ENCODE data around the gene YWHAG. TPM values are rescaled to one million over a fixed set of nuclear protein-coding genes. Genes with fewer than 3 reads are reported as not detected.

Gene YWHAG
- total and polyA plus RNA-seq, 2 of the 13 experiments (the other 11 are each of a cell fraction or from before 2014, with no cell fraction given): 36.9 to 67.5 TPM

GRCh38 chr7:76358481-76359110 lies at the start of gene YWHAG (continued):
- TF ChIP-seq PRDM15 (CRISPR knock-in tag; IDR thresholded peaks at IDR 0.05): 0 out of 2 replicates have a peak, but pooled peaks have one; percentile 18
- TF ChIP-seq ZNF552 (CRISPR knock-in tag; IDR thresholded peaks at IDR 0.05; ENCODE audit: borderline replicate concordance): peak; percentile 70; the same call in 1 of the 2 replicates
- TF ChIP-seq ZKSCAN8 (CRISPR knock-in tag; IDR thresholded peaks at IDR 0.05; ENCODE audit: borderline replicate concordance): peak; percentile 51; the same call in 1 of the 2 replicates
- TF ChIP-seq AGO1 (IDR thresholded peaks at IDR 0.05; ENCODE audit: low read depth, low read length, poor library complexity, severe bottlenecking): no peak
- no peak for TF ChIP-seq ZNF672 (CRISPR knock-in tag; IDR thresholded peaks at IDR 0.05)
- TF ChIP-seq ZSCAN20 (CRISPR knock-in tag; IDR thresholded peaks at IDR 0.05; ENCODE audit: borderline replicate concordance): no peak
- peak; percentile 42; the same call in 1 of the 2 replicates for TF ChIP-seq PAX8 (CRISPR knock-in tag; IDR thresholded peaks at IDR 0.05; ENCODE audit: borderline replicate concordance)
- no peak for TF ChIP-seq XBP1 (CRISPR knock-in tag; IDR thresholded peaks at IDR 0.05)
- TF ChIP-seq SOX13 (IDR thresholded peaks at IDR 0.05): no peak
- peak in 1 of 2 experiments; percentile 9; a peak in 1 of 4 replicates for TF ChIP-seq SOX13 (CRISPR knock-in tag; conservative IDR thresholded peaks at IDR 0.05 in 1 of 2, IDR thresholded peaks at IDR 0.05 in 1 of 2)
- TF ChIP-seq ZNF768 (CRISPR knock-in tag; IDR thresholded peaks at IDR 0.05): peak; percentile 78; the same call in 1 of the 2 replicates
- TF ChIP-seq ZNF891 (CRISPR knock-in tag; IDR thresholded peaks at IDR 0.05): 0 out of 2 replicates have a peak, but pooled peaks have one; percentile 35
- TF ChIP-seq ZBTB3 (CRISPR knock-in tag; IDR thresholded peaks at IDR 0.05; ENCODE audit: borderline replicate concordance, low read depth): no peak
- no peak for TF ChIP-seq GPBP1L1 (CRISPR knock-in tag; IDR thresholded peaks at IDR 0.05)
- TF ChIP-seq ELF4 (CRISPR knock-in tag; IDR thresholded peaks at IDR 0.05; ENCODE audit: borderline replicate concordance): no peak
- TF ChIP-seq ZFP82 (CRISPR knock-in tag; IDR thresholded peaks at IDR 0.05; ENCODE audit: borderline replicate concordance): peak; percentile 96
- no peak for TF ChIP-seq ZNF839 (CRISPR knock-in tag; IDR thresholded peaks at IDR 0.05; ENCODE audit: borderline replicate concordance)
- no peak for TF ChIP-seq PCBP1 (IDR thresholded peaks at IDR 0.05; ENCODE audit: borderline replicate concordance, low read depth, low read length)
- no peak; the same call in 1 of the 2 replicates for TF ChIP-seq ZNF276 (CRISPR knock-in tag; IDR thresholded peaks at IDR 0.05; ENCODE audit: low read depth)
